Inflammatory macrophage (primary cell): ENCODE results near the gene DHX32.

ENCODE experiments used
- DNase-seq, 2 donors: peaks; one replicate each; pipeline ENCODE4 v3.0.0-alpha.2; 2020 to 2022

DHX32 gene

GRCh38 chr10:125802739-125803138 is 78.4 kb downstream of the DHX32 start:
- DNase-seq, result no peak

- DNase-seq, result no peak
Measured at GRCh38 chr10:125802131-125802530, 79.0 kb downstream of the DHX32 start.

- no peak for DNase-seq
Measured at GRCh38 chr10:125801574-125801973, 79.5 kb downstream of the DHX32 start.

GRCh38 chr10:125799451-125800182 is 81.5 kb downstream of the DHX32 start:
- DNase-seq, result no peak

- no peak for DNase-seq
Measured at GRCh38 chr10:125797994-125798662, 83.0 kb downstream of the DHX32 start.

GRCh38 chr10:125797424-125797823 is 83.7 kb downstream of the DHX32 start:
- no peak for DNase-seq

- no peak for DNase-seq
Measured at GRCh38 chr10:125795637-125796190, 85.4 kb downstream of the DHX32 start.

- no peak for DNase-seq
Measured at GRCh38 chr10:125795128-125795527, 86.0 kb downstream of the DHX32 start.

- DNase-seq, result no peak
Measured at GRCh38 chr10:125792342-125793300, 88.5 kb downstream of the DHX32 start.

- DNase-seq, result no peak
Measured at GRCh38 chr10:125788156-125789034, 92.7 kb downstream of the DHX32 start.
